ENCODE results near the gene METTL22.

Gene METTL22

DNA sequence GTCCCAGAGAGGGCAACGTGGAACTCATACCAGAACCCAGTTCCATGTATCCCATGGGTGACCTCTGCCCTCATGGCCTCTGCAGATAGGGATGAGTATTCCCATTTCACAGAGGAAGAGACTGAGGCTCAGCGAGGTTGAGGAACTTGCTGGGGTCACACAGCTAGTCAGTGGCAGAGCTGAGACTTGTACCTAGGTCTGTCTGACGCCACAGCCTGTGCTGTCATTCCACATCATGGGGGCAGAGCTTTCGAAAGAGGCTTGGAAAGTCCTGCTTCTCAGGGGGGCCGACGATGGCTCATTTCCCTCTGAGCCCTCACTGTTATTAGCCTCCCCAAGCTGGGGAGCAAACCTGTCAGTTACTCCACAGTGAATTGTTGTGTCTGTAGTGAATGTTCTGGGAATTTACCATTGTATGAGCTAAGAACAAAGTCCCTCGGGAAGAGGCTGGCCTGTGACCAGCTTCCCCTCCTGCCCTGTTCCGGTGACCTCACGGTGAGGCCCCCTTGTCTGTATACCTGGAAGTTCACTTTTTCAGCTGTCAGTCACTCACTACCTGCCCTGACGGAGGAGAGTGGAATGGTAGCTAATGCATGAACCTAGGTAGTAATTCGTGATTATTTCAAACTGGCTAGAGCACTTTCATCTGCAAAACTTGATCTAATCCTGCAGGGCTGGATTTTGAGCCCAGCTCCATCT, 8.9 kb downstream of the METTL22 start:
- no peak for DNase-seq (ENCODE audit: extremely low read depth, low read depth)
- H3K4me3 ChIP-seq (replicated peaks; ENCODE audit: low read depth, low read length) = no peak overlapping the region
- TF ChIP-seq, protein P1, sequence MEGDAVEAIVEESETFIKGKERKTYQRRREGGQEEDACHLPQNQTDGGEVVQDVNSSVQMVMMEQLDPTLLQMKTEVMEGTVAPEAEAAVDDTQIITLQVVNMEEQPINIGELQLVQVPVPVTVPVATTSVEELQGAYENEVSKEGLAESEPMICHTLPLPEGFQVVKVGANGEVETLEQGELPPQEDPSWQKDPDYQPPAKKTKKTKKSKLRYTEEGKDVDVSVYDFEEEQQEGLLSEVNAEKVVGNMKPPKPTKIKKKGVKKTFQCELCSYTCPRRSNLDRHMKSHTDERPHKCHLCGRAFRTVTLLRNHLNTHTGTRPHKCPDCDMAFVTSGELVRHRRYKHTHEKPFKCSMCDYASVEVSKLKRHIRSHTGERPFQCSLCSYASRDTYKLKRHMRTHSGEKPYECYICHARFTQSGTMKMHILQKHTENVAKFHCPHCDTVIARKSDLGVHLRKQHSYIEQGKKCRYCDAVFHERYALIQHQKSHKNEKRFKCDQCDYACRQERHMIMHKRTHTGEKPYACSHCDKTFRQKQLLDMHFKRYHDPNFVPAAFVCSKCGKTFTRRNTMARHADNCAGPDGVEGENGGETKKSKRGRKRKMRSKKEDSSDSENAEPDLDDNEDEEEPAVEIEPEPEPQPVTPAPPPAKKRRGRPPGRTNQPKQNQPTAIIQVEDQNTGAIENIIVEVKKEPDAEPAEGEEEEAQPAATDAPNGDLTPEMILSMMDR (IDR thresholded peaks at IDR 0.05; ENCODE audit: low read depth, low read length, missing control alignments) = no peak

DNA sequence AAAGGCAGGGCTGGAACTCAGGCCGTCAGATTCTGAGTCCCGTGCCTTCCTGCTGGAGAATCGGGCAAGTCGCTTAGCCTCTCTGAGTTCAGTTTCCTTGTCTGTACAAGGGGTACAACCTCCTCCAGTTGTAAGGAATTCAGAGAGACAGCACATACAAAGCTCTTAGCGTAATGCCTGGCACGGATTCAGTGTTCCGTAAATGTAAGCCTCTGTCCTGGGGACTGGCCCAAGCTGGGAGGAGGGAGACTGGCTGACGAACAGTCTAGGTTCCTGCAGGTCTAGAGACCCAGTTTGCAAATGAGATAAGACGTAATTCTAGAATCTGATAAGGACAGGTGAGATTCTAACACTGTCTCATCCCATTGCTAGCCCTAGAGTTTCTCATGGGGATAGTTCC, 9.9 kb downstream of the METTL22 start:
- no peak for DNase-seq (ENCODE audit: extremely low read depth, low read depth)
- TF ChIP-seq, protein P1 (IDR thresholded peaks at IDR 0.05; ENCODE audit: low read depth, low read length, missing control alignments) = no peak
- no peak overlapping the region for H3K4me3 ChIP-seq (replicated peaks; ENCODE audit: low read depth, low read length)

DNA sequence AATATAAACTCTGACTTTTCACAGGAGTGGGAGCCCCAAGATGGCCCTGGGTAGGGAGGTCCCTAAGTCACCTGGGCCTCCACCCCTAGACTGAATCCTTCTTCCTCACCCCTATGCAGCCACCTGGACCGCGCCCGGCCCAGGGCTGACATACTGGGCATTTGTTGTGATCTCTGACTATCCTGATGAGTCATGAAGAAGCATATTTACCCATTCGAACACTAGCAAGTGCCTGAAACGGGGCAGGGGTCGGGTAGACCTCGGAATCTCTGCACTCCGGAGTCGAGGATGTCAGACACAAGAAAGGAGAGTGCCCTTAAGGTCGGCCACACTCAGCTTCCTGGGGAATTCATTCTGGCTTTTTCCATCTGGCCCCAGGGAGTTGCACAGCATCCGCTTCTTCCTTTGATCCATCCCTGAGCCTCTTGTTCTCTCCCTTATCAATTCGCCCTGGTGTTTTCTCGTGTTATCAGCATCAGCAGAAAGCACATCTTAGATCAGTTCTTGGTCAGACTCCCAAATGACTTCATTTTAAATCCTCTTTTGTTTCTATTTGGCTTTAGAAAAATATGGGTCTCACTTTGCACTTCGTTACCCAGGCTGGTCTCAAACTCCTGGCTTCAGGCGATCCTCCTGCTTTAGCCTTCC, 10.4 kb downstream of the METTL22 start:
- no peak overlapping the region for H3K4me3 ChIP-seq (replicated peaks; ENCODE audit: low read depth, low read length)
- TF ChIP-seq, protein P1 (IDR thresholded peaks at IDR 0.05; ENCODE audit: low read depth, low read length, missing control alignments) = no peak

DNA sequence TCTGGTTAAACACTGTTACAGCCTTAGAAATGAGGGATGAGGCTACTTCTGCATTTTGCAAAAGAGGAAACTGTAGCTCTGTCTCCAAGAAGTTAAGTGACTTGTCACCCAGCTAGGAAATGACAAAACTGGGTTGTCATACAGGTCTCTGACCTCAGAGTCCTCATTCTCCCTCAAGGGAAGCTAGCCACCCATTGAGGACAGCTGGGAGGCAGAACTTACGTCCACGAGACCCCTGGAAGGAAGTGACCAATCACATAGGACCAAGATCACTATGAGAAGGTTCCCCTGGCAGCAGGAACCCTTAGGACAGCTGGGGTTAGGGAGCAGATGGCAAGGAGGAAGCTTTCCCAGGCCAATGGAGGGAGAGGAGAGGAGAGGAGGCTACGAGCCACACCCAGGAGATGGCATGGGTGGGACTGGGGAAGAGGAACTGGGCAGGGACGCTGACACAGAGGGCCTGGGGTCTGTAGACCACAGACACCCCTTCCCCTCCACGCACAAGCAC, 11.2 kb downstream of the METTL22 start:
- no peak overlapping the region for H3K4me3 ChIP-seq (replicated peaks; ENCODE audit: low read depth, low read length)
- no peak for DNase-seq (ENCODE audit: extremely low read depth, low read depth)
- TF ChIP-seq, protein P1 (IDR thresholded peaks at IDR 0.05; ENCODE audit: low read depth, low read length, missing control alignments) = no peak

More for the DNA sequence above, 10.4 kb downstream of the METTL22 start:
- DNase-seq (ENCODE audit: extremely low read depth, low read depth) = no peak

DNA sequence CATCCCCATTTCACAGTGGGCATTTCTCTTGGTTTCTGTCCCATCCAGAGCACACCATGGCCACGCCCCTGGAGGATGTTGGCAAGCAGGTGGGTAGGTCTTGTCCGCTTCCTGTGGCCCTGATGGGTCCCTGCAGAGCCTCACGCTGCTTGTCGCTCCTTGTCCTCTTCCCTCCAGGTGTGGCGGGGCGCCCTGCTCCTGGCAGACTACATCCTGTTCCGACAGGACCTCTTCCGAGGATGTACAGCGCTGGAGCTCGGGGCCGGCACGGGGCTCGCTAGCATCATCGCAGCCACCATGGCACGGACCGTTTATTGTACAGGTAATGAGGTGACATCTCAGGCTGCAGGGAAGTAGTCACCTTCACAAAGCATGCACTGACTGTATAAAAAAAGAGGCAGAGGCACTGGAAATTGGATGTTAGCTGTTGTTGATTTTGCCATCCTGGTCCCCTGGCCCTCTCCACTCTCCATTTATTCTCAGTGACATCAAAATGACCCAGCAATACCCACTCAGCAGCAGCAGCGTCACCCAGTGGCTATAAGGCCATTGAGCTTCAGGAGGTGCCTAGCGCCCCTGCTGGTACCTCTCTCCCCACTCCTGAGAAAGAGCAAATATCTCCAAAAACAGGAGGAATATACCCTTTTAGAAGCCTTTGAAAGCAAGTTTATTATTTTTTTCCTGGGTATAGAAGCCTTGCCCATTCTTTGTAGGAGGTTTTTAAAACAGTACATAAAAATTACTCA, 13.7 kb downstream of the METTL22 start:
- H3K4me3 ChIP-seq (replicated peaks; ENCODE audit: low read depth, low read length) = no peak overlapping the region
- TF ChIP-seq, protein P1 (IDR thresholded peaks at IDR 0.05; ENCODE audit: low read depth, low read length, missing control alignments) = peak; percentile 50
- no peak for DNase-seq (ENCODE audit: extremely low read depth, low read depth)

DNA sequence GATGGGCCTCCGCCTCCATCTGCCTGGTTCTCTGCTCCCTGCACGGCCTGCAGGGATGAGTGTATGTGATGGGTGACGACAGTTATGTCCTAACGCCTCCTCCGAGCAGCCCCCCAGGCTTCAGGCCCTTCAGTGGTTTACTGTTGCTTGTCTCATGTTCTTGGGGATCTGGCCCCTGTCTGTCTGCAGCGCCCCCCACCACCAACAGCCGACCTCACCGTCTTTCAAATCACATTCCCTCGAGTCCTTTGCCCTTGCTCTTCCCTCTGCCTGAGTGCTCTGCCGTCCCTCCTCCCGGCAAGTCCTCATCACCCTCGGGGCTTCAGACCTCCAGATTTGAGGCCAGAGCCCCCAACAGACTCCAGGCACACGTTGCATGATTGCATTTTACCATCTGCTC, 18.2 kb downstream of the METTL22 start:
- no peak overlapping the region for H3K4me3 ChIP-seq (replicated peaks; ENCODE audit: low read depth, low read length)
- DNase-seq (ENCODE audit: extremely low read depth, low read depth) = no peak
- TF ChIP-seq, protein P1 (IDR thresholded peaks at IDR 0.05; ENCODE audit: low read depth, low read length, missing control alignments) = no peak

All from HFF-Myc (cell line).